ENCODE results near the gene LIX1.

LIX1 gene

DNA sequence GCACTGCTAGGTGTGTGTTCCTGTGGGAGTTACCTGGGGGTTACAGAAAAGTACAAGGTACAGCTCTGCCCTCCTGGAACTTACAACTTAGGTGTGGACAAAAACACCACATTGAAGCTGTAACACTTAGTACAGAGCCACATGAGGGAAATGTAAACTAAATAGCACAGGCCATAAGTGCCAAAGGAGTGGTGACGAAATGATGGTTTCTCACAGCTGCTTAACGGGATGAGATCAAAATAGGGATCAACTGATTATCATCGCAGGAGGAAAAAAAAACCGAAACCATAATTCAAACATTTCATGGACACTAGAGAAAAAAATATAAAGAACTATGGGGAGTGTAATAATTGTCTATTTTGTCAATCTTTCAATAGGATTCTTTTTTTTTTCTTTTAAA lies 5.9 kb downstream of the LIX1 start:
- H3K9me3 ChIP-seq (ENCODE audit: severe bottlenecking) = no peaks in the 10 kb centered on the region
- H3K27me3 ChIP-seq (ENCODE audit: insufficient read depth, low read depth, severe bottlenecking) = no peaks in the 10 kb centered on the region
- no peak for DNase-seq
- TF ChIP-seq, protein P1, sequence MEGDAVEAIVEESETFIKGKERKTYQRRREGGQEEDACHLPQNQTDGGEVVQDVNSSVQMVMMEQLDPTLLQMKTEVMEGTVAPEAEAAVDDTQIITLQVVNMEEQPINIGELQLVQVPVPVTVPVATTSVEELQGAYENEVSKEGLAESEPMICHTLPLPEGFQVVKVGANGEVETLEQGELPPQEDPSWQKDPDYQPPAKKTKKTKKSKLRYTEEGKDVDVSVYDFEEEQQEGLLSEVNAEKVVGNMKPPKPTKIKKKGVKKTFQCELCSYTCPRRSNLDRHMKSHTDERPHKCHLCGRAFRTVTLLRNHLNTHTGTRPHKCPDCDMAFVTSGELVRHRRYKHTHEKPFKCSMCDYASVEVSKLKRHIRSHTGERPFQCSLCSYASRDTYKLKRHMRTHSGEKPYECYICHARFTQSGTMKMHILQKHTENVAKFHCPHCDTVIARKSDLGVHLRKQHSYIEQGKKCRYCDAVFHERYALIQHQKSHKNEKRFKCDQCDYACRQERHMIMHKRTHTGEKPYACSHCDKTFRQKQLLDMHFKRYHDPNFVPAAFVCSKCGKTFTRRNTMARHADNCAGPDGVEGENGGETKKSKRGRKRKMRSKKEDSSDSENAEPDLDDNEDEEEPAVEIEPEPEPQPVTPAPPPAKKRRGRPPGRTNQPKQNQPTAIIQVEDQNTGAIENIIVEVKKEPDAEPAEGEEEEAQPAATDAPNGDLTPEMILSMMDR (IDR thresholded peaks at IDR 0.05; ENCODE audit: low read depth, low read length) = no peak
- H3K27ac ChIP-seq = no peak overlapping the region
- H3K36me3 ChIP-seq = no peaks in the 10 kb centered on the region
- H3K4me3 ChIP-seq (ENCODE audit: low read depth, low read length) = no peak overlapping the region

DNA sequence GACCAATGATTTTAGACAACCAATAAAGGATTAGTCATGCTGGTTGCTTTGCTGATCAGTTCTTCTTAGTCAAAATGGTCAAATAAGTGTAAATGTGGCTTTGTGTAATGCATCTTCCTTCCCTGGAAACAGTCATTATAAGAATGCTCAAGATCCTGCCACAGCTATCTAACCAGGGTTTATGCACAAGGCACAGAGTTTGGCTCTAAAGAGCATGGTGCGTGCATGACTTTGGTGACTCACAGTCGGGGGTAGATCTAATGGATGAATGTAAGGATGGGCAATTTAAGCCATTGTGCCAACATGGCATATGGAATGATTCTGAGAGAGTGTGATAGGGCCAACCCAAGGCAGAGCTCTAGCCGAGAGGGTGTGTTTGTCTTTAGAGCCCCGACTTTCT lies 6.5 kb downstream of the LIX1 start:
- no peaks in the 10 kb centered on the region for H3K36me3 ChIP-seq
- H3K27me3 ChIP-seq (ENCODE audit: insufficient read depth, low read depth, severe bottlenecking) = no peaks in the 10 kb centered on the region
- no peaks in the 10 kb centered on the region for H3K9me3 ChIP-seq (ENCODE audit: severe bottlenecking)
- no peak for DNase-seq
- no peak overlapping the region for H3K4me3 ChIP-seq (ENCODE audit: low read depth, low read length)
- TF ChIP-seq, protein P1 (IDR thresholded peaks at IDR 0.05; ENCODE audit: low read depth, low read length) = no peak
- no peak overlapping the region for H3K27ac ChIP-seq

DNA sequence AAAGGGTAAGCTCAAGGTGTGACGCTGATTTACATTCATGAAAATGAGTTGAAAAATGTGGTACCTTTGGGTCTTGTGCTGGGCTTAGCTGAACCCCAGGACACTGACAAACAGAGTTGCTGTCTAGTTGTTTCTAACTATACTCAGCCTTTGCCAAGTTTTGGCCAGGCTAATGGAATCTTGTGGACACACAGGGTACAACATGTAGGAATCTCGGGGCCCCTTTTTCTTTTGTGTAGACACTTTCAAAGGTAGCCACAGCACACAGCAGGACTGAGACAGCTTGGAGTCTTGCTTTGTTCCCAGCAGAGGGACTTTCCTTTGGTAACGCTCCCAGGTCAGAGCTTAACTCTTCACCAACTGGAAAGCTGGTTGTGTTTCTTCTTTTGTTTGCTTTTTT lies 7.8 kb downstream of the LIX1 start:
- H3K27me3 ChIP-seq (ENCODE audit: insufficient read depth, low read depth, severe bottlenecking) = no peaks in the 10 kb centered on the region
- TF ChIP-seq, protein P1 (IDR thresholded peaks at IDR 0.05; ENCODE audit: low read depth, low read length) = no peak
- H3K36me3 ChIP-seq = no peaks in the 10 kb centered on the region
- DNase-seq = no peak
- H3K4me3 ChIP-seq (ENCODE audit: low read depth, low read length) = no peak overlapping the region
- no peak overlapping the region for H3K27ac ChIP-seq
- H3K9me3 ChIP-seq (ENCODE audit: severe bottlenecking) = no peaks in the 10 kb centered on the region

DNA sequence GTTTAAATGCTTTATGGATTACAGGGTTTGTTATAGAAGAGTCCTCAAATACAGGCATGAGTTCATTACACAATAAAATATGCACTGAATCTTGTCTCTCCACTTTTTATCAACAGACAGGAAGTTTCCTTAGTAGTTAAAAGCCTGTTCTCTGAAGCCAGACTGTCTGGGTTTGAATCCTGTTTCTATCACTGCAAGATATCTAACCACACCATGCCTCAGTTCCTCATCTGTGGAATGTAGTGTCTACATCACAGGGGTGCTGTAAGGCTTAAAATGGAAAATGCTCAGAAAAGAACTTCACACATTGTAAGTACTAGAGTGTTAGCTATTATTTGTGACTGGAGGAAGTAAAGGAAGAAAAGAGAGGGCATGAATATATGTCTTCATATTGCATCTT lies 9.3 kb downstream of the LIX1 start:
- Histone ChIP-seq H3K27ac (no peak overlapping the region), H3K27me3 (ENCODE audit: insufficient read depth, low read depth, severe bottlenecking) (no peaks in the 10 kb centered on the region), H3K4me3 (ENCODE audit: low read depth, low read length) (no peak overlapping the region), H3K9me3 (ENCODE audit: severe bottlenecking) (no peaks in the 10 kb centered on the region), H3K36me3 (no peaks in the 10 kb centered on the region)
- TF ChIP-seq, protein P1 (IDR thresholded peaks at IDR 0.05; ENCODE audit: low read depth, low read length) = no peak
- DNase-seq = no peak

DNA sequence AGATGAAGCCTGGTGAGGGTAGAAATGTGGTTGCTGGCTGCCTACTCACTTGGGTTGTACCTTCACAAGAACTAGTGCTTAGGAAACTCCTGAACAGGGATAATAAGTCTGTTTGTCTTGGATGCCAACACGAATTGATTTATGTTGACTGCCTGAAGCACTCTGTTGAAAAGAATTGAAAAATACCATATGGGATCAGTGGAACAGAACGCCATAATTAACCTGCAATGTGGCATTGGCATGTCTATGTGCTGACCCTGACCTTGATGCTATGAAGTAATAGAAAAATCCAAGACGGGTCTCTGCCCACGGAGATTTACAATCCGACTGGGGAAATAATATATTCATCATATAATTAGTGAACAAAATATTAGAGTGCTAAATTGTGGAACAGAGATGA lies 10.5 kb downstream of the LIX1 start:
- Histone ChIP-seq H3K4me3 (ENCODE audit: low read depth, low read length) (no peak overlapping the region), H3K27me3 (ENCODE audit: insufficient read depth, low read depth, severe bottlenecking) (no peaks in the 10 kb centered on the region), H3K36me3 (no peaks in the 10 kb centered on the region), H3K27ac (no peak overlapping the region), H3K9me3 (ENCODE audit: severe bottlenecking) (no peaks in the 10 kb centered on the region)
- TF ChIP-seq, protein P1 (IDR thresholded peaks at IDR 0.05; ENCODE audit: low read depth, low read length) = no peak
- no peak for DNase-seq

DNA sequence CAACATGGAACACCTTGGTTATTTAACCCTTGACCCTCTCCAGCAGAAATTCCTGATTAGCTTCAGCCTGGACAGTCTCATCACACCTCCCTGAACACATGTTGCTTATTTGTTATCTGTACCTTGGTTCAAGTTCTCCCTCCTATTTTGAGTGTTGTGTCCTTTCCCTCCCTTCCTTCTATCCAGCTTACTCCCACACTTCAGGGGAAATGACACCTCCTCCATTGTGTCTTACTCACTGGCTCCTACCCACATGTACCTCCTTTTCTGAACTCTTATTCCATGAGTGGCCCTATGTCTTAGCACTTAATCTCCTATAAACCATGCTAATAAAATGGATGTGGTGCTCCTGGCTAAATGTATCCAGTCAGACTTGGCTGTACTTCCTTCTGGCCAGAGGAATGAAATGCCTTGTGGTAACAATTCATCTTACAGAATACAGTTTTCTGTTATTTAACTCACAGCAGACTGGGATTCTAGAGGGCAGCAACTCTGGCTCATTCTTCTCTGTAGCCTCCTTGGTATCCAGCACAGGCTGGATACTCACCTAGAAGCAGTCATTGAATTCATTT lies 11.2 kb downstream of the LIX1 start:
- Histone ChIP-seq H3K27me3 (ENCODE audit: insufficient read depth, low read depth, severe bottlenecking) (no peaks in the 10 kb centered on the region), H3K9me3 (ENCODE audit: severe bottlenecking) (no peaks in the 10 kb centered on the region), H3K27ac (no peak overlapping the region), H3K4me3 (ENCODE audit: low read depth, low read length) (no peak overlapping the region), H3K36me3 (no peaks in the 10 kb centered on the region)
- DNase-seq = no peak
- TF ChIP-seq, protein P1 (IDR thresholded peaks at IDR 0.05; ENCODE audit: low read depth, low read length) = no peak

All from WERI-Rb-1 (cell line).